Trophoblast cell (in vitro differentiated cells and primary cell): Measurements from ENCODE around the gene SOWAHC. TPM values are rescaled to one million over a fixed set of nuclear protein-coding genes. Genes with fewer than 3 reads are reported as not detected.
"Not testable (repeated sequence)": the region's sequence is repeated elsewhere in the genome, so short reads cannot be mapped to it uniquely, and the experiment has no call there.

Experiments used
- DNase-seq, 2 donors: peaks; one replicate each; pipeline ENCODE4 v3.0.0-alpha.2; 2016
- H2AFZ ChIP-seq: 2 replicates; pipeline ENCODE4 v1.6.1; 2013; ENCODE audit warnings: low read length, moderate library complexity, mild to moderate bottlenecking; ENCODE audit not compliant: insufficient read depth, poor library complexity
- H2AK5ac ChIP-seq: 2 replicates; pipeline ENCODE4 v1.6.1; 2013; ENCODE audit warnings: mild to moderate bottlenecking, low read length
- H2BK120ac ChIP-seq: 2 replicates; pipeline ENCODE4 v1.6.1; 2013; ENCODE audit warnings: low read length, mild to moderate bottlenecking, moderate library complexity; ENCODE audit not compliant: insufficient read depth, poor library complexity
- H2BK12ac ChIP-seq: 2 replicates; pipeline ENCODE4 v1.6.1; 2013; ENCODE audit warnings: mild to moderate bottlenecking, low read length, moderate library complexity
- H2BK5ac ChIP-seq: 2 replicates; pipeline ENCODE4 v1.6.1; 2013; ENCODE audit warnings: low read length, low read depth, moderate library complexity, mild to moderate bottlenecking; ENCODE audit not compliant: poor library complexity
- H3K14ac ChIP-seq: 2 replicates; pipeline ENCODE4 v1.6.1; 2013; ENCODE audit warnings: mild to moderate bottlenecking, low read length
- H3K18ac ChIP-seq: 2 replicates; pipeline ENCODE4 v1.6.1; 2013; ENCODE audit warnings: mild to moderate bottlenecking, low read length
- H3K23ac ChIP-seq: 2 replicates; pipeline ENCODE4 v1.6.1; 2013; ENCODE audit warnings: low read length
- H3K27ac ChIP-seq: 2 replicates; pipeline ENCODE4 v1.5.1; 2013; ENCODE audit warnings: low read depth, mild to moderate bottlenecking, inconsistent platforms, low read length, moderate library complexity
- H3K27me3 ChIP-seq: 2 replicates; pipeline ENCODE4 v1.6.1; 2013; ENCODE audit warnings: inconsistent platforms, mild to moderate bottlenecking, low read length, moderate library complexity; ENCODE audit not compliant: insufficient read depth
- H3K36me3 ChIP-seq, 2 experiments: 1 replicate in 1 of 2; 2 replicates in 1 of 2; pipeline ENCODE4 v1.6.1; 2013; ENCODE audit warnings: low read length in 2 of 2, mild to moderate bottlenecking in 2 of 2, moderate library complexity in 1 of 2; ENCODE audit not compliant: insufficient read depth in 2 of 2, control insufficient read depth in 1 of 2
- H3K4ac ChIP-seq: 2 replicates; pipeline ENCODE4 v1.6.1; 2013; ENCODE audit warnings: low read depth, mild to moderate bottlenecking, low read length, moderate library complexity
- H3K4me1 ChIP-seq, 2 experiments: 1 replicate in 1 of 2; 2 replicates in 1 of 2; pipeline ENCODE4 v1.6.1; 2013; ENCODE audit warnings: low read length in 2 of 2, mild to moderate bottlenecking in 2 of 2, moderate library complexity in 1 of 2; ENCODE audit not compliant: insufficient read depth in 2 of 2, control insufficient read depth in 1 of 2
- H3K4me2 ChIP-seq: 2 replicates; pipeline ENCODE4 v1.6.1; 2013; ENCODE audit warnings: inconsistent platforms, mild to moderate bottlenecking, low read length, moderate library complexity
- H3K4me3 ChIP-seq: 2 replicates; pipeline ENCODE4 v1.5.1; 2013; ENCODE audit warnings: mild to moderate bottlenecking, low read depth, low read length, inconsistent platforms
- H3K79me1 ChIP-seq: one replicate; pipeline ENCODE4 v1.6.1; 2013; ENCODE audit warnings: low read length
- H3K79me2 ChIP-seq: 2 replicates; pipeline ENCODE4 v1.6.1; 2013; ENCODE audit warnings: low read length, mild to moderate bottlenecking; ENCODE audit not compliant: control insufficient read depth, insufficient read depth, poor library complexity
- H3K9ac ChIP-seq: 2 replicates; pipeline ENCODE4 v1.6.1; 2013; ENCODE audit warnings: mild to moderate bottlenecking, low read length
- H3K9me3 ChIP-seq: 2 replicates; pipeline ENCODE4 v1.6.1; 2013; ENCODE audit warnings: low read depth, mild to moderate bottlenecking, control low read depth, inconsistent platforms, low read length; ENCODE audit not compliant: insufficient read depth
- H4K12ac ChIP-seq: 2 replicates; pipeline ENCODE4 v1.6.1; 2013; ENCODE audit warnings: low read depth, mild to moderate bottlenecking, low read length, moderate library complexity
- H4K8ac ChIP-seq: 2 replicates; pipeline ENCODE4 v1.6.1; 2013; ENCODE audit warnings: low read depth, mild to moderate bottlenecking, low read length, moderate library complexity
- H4K91ac ChIP-seq: one replicate; pipeline ENCODE4 v1.6.1; 2013; ENCODE audit warnings: low read depth, mild to moderate bottlenecking, low read length, moderate library complexity
- WGBS: extraction: QIAGEN DNeasy Blood & Tissue Kit; methylation state at CpG from one replicate; pipeline ENCODE4 v1.1.7; 2013; ENCODE audit warnings: missing lambda C conversion rate; ENCODE audit not compliant: insufficient read length, insufficient coverage; ENCODE audit errors: extremely low coverage; 5-methylcytosine and 5-hydroxymethylcytosine counted together
- polyA plus RNA-seq: library from polyadenylated mRNA; stranded (reverse); fragments of 200-250 nt; gene quantifications from 2 replicates; pipeline ENCODE4 v1.2.3, GENCODE V29; 2013

Gene SOWAHC, protein sequence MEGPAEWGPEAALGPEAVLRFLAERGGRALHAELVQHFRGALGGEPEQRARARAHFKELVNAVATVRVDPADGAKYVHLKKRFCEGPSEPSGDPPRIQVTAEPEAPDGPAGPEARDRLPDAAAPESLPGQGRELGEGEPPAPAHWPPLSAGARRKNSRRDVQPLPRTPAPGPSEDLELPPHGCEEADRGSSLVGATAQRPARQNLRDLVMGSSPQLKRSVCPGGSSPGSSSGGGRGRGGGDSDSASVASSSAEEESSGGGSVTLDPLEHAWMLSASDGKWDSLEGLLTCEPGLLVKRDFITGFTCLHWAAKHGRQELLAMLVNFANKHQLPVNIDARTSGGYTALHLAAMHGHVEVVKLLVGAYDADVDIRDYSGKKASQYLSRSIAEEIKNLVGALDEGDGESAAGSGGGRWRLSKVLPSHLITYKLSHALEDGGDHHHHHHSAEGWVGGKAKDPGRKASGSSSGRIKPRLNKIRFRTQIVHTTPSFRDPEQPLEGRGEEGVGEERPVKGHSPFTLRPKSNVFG
- 28.1 and 29.3 TPM in 2 replicates for polyA plus RNA-seq

DNA sequence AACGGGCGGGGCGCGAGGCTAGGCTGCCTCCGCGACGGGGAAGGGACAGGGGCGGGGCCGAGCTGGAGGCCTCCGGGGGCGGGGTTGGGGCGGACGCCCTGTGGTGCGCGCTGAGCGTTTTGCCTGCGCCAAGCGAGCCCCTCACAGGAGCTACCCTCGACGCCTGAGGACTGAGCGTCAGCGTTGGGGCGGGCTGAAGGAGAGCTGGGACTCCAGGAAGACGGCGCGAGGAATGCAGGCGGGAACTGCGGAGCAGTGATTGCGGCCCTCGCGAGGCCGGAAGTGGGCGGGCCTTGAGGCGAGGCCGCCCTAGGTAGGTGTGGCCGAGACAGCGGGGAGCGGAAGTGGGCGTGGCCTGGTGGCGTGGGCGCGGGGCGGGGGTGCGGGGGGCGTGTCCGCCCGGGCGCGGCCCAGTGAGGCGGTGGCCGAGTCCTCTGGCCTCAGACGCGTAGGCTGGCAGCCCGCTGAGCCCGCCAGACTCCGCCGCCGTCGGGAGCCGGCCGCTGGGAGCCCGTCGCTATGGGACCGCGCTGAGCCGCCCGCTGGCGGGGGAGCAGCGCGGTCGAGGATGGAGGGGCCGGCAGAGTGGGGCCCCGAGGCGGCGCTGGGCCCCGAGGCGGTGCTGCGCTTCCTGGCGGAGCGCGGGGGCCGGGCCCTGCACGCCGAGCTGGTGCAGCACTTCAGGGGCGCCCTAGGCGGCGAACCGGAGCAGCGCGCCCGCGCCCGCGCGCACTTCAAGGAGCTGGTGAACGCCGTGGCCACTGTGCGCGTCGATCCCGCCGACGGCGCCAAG is at the start of gene SOWAHC, which contains the start of gene SEPTIN10:
Gene SOWAHC (plus strand): TSS at position 443 of the 793 bp plus-strand sequence. CDS start 126 bp downstream, at position 569.
Gene SEPTIN10 (minus strand): TSS at position 45 of the 793 bp plus-strand sequence. CDS start 139 bp downstream, outside the sequence.
- H3K9ac ChIP-seq: peak within 1 kb of the TSS; percentile 93
- H3K4me1 ChIP-seq: peaks cover 3 to 6% of the 10 kb centered on the region in 2 experiments
- peak within 1 kb of the TSS; percentile 86 for H2AFZ ChIP-seq
- peak within 1 kb of the TSS; percentile 71 for H3K4me2 ChIP-seq
- H2BK120ac ChIP-seq: peak within 1 kb of the TSS; percentile 82
- peak within 1 kb of the TSS; percentile 99 for H3K27ac ChIP-seq
- no peaks in the 10 kb centered on the region for H3K9me3 ChIP-seq
- peak within 1 kb of the TSS; percentile 91 for H3K14ac ChIP-seq
- H3K79me2 ChIP-seq: peaks cover 26% of the 10 kb centered on the region
- H3K27me3 ChIP-seq: no peaks in the 10 kb centered on the region
- H2BK5ac ChIP-seq: peak within 1 kb of the TSS; percentile 93
- peak within 1 kb of the TSS; percentile 77 for H2AK5ac ChIP-seq
- H3K4me3 ChIP-seq: peak within 1 kb of the TSS; percentile 89
- no peaks in the 10 kb centered on the region for H3K36me3 ChIP-seq
- peak within 1 kb of the TSS; percentile 77 for H4K8ac ChIP-seq
- WGBS: no CpG with 5 or more reads among the region's 104 CpGs
- H4K12ac ChIP-seq: peak within 1 kb of the TSS; percentile 55
- peak within 1 kb of the TSS; percentile 92 for H4K91ac ChIP-seq
- peak; percentile 99 for DNase-seq
- peak within 1 kb of the TSS; percentile 100 for H3K18ac ChIP-seq
- H2BK12ac ChIP-seq: peak within 1 kb of the TSS; percentile 57
- peak within 1 kb of the TSS; percentile 99 for H3K4ac ChIP-seq
- H3K79me1 ChIP-seq: peaks cover 29% of the 10 kb centered on the region
- no peak within 1 kb of the TSS for H3K23ac ChIP-seq

DNA sequence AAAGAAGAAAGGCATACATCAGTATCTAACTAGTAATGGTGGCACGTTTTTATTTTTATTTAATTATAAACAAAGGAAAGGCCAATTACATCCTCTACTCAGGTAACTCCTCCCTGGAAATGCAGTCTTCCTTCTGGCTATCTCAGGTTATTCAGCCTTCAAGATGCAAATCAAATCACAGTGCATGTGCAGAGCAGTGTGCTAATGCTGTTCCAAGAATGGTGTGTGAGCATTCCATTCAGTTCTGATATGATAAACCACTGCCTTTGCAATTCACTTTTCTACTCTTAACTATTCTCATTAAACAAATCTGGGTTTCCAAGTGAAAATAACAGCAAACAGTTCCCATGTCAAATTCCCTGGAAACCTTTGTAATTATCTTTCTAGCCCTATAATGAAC is 38.8 kb upstream of the SOWAHC start:
- H2BK120ac ChIP-seq: no peak overlapping the region
- no CpG with 5 or more reads among the region's 1 CpG for WGBS
- no peak overlapping the region for H4K12ac ChIP-seq
- no peak overlapping the region for H3K4ac ChIP-seq
- no peak overlapping the region for H3K4me3 ChIP-seq
- no peak overlapping the region for H2BK5ac ChIP-seq
- H3K4me2 ChIP-seq: no peak overlapping the region
- H3K9me3 ChIP-seq: no peaks in the 10 kb centered on the region
- H2BK12ac ChIP-seq: no peak overlapping the region
- no peak overlapping the region for H2AFZ ChIP-seq
- no peak overlapping the region for H3K27ac ChIP-seq
- no peak overlapping the region for H2AK5ac ChIP-seq
- H3K4me1 ChIP-seq: no peaks in the 10 kb centered on the region
- no peak overlapping the region for H3K18ac ChIP-seq
- H3K9ac ChIP-seq: no peak overlapping the region
- H3K36me3 ChIP-seq: peaks cover 6 to 14% of the 10 kb centered on the region in 2 experiments
- no peaks in the 10 kb centered on the region for H3K27me3 ChIP-seq
- no peak for DNase-seq
- H3K79me2 ChIP-seq: no peaks in the 10 kb centered on the region
- H4K8ac ChIP-seq: no peak overlapping the region
- no peak overlapping the region for H4K91ac ChIP-seq
- H3K79me1 ChIP-seq: no peaks in the 10 kb centered on the region
- H3K23ac ChIP-seq: no peak overlapping the region
- H3K14ac ChIP-seq: no peak overlapping the region

DNA sequence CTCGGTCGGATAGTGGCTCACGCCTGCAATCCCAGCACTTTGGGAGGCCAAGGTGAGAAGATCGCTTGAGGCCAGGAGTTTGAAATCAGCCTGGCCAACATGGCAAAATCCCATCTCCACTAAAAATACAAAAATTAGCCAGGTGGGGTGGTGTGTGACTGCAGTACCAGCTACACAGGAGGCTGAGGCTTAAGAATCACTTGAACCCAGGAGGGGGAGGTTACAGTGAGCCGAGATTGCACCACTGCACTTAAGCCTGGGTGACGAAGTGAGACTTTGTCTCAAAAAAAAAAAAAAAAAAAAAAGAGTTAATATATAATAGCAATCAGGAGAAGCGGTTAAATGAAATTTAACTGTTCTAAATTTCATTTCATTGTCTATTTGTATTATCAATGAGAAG is 36.5 kb upstream of the SOWAHC start:
- not testable (repeated sequence) for H3K9me3 ChIP-seq, H3K27ac ChIP-seq, H3K36me3 ChIP-seq, H4K8ac ChIP-seq, H3K4me1 ChIP-seq, H3K18ac ChIP-seq, H3K4me2 ChIP-seq, DNase-seq, H3K9ac ChIP-seq, H2BK5ac ChIP-seq, H2BK120ac ChIP-seq, H3K4me3 ChIP-seq, H3K4ac ChIP-seq, H4K91ac ChIP-seq, H3K79me2 ChIP-seq, H2AK5ac ChIP-seq, H2AFZ ChIP-seq, H3K79me1 ChIP-seq, H3K14ac ChIP-seq, H3K23ac ChIP-seq, H2BK12ac ChIP-seq, H3K27me3 ChIP-seq, H4K12ac ChIP-seq
- no CpG with 5 or more reads among the region's 7 CpGs for WGBS
